Smooth muscle cell (in vitro differentiated cells): Measurements from ENCODE around the gene HSPA1A. TPM values are rescaled to one million over a fixed set of nuclear protein-coding genes. Genes with fewer than 3 reads are reported as not detected.

Source experiments
- DNase-seq: peaks from one replicate; lab custom pipeline; 2025; ENCODE audit not compliant: unreplicated experiment; lab: John Stamatoyannopoulos, UW
- H2AFZ ChIP-seq: fragments of 200-600 bp; sonication (generic); 2 replicates; pipeline ENCODE4 v1.6.0; 2016; ENCODE audit warnings: antibody characterized with exemption, low read depth, mild to moderate bottlenecking
- H3F3A ChIP-seq: fragments of 200-600 bp; sonication (generic); 2 replicates; pipeline ENCODE4 v1.6.0; 2017; ENCODE audit warnings: antibody characterized with exemption, low read depth
- H3K27ac ChIP-seq: fragments of 200-600 bp; sonication (generic); 2 replicates; pipeline ENCODE4 v1.5.1; 2016; ENCODE audit warnings: low read depth, mild to moderate bottlenecking
- H3K27me3 ChIP-seq: fragments of 200-600 bp; sonication (generic); 2 replicates; pipeline ENCODE4 v1.6.1; 2016; ENCODE audit warnings: low read depth, mild to moderate bottlenecking
- H3K36me3 ChIP-seq: fragments of 200-600 bp; sonication (generic); 2 replicates; pipeline ENCODE4 v1.5.1; 2016; ENCODE audit warnings: low read depth
- H3K4me1 ChIP-seq: fragments of 200-600 bp; sonication (generic); 2 replicates; pipeline ENCODE4 v1.5.1; 2016; ENCODE audit warnings: low read depth
- H3K4me2 ChIP-seq: fragments of 200-600 bp; sonication (generic); 2 replicates; pipeline ENCODE4 v1.6.0; 2016; ENCODE audit warnings: mild to moderate bottlenecking
- H3K4me3 ChIP-seq: fragments of 200-600 bp; sonication (generic); 2 replicates; pipeline ENCODE4 v1.5.1; 2016; ENCODE audit warnings: mild to moderate bottlenecking
- H3K79me2 ChIP-seq: fragments of 200-600 bp; sonication (generic); 2 replicates; pipeline ENCODE4 v1.6.0; 2016; ENCODE audit warnings: low read depth, mild to moderate bottlenecking
- H3K9ac ChIP-seq: fragments of 200-600 bp; sonication (generic); 2 replicates; pipeline ENCODE4 v1.6.0; 2016; ENCODE audit warnings: low read depth
- H3K9me3 ChIP-seq: fragments of 200-600 bp; sonication (generic); replicated peaks from 2 replicates; pipeline ENCODE4 v1.5.1; 2016; ENCODE audit warnings: low read depth
- H4K20me1 ChIP-seq: fragments of 200-600 bp; sonication (generic); 2 replicates; pipeline ENCODE4 v1.6.0; 2016; ENCODE audit warnings: low read depth
- CTCF ChIP-seq: fragments of 200-600 bp; sonication (generic); IDR thresholded peaks from 2 replicates; pipeline ENCODE4 v1.5.1; 2017; ENCODE audit warnings: borderline replicate concordance, mild to moderate bottlenecking, antibody characterized with exemption; ENCODE audit not compliant: insufficient read depth, poor library complexity, severe bottlenecking
- WGBS: methylation state at CpG from one replicate; pipeline ENCODE4 v1.1.7; 2016; ENCODE audit warnings: low lambda C conversion rate; 5-methylcytosine and 5-hydroxymethylcytosine counted together
- polyA plus RNA-seq: library from polyadenylated mRNA; unstranded; fragments of >200 nt; fragmentation: Nextera tagmentation; extraction: Ambion mirVana; gene quantifications from 2 replicates; pipeline ENCODE4 v1.2.1, GENCODE V29; 2016
- total RNA-seq: library from RNA; depleted of rRNA; stranded (reverse); fragments of >200 nt; gene quantifications from 2 replicates; pipeline ENCODE4 v1.2.3, GENCODE V29; 2014

Gene HSPA1A
- total and polyA plus RNA-seq, 2 experiments from 2014 or later: 52.6 to 61.2 TPM

- Histone ChIP-seq H4K20me1 (no peaks in the 10 kb centered on the region), H3K27me3 (no peaks in the 10 kb centered on the region), H2AFZ (peak overlapping the region; percentile 97), H3K79me2 (peaks cover 17% of the 10 kb centered on the region), H3K4me2 (peak overlapping the region; percentile 96), H3K4me3 (peak overlapping the region; percentile 98), H3K27ac (peak overlapping the region; percentile 90), H3K36me3 (no peaks in the 10 kb centered on the region), H3F3A (peaks cover 14% of the 10 kb centered on the region), H3K9ac (peak overlapping the region; percentile 89), H3K4me1 (no peaks in the 10 kb centered on the region), H3K9me3 (no peaks in the 10 kb centered on the region)
- 2% methylated on average over 39 of the region's 44 CpGs for WGBS
- DNase-seq: no peak
- no peak for TF ChIP-seq CTCF
These were observed 20.3 kb upstream of the HSPA1A start for GRCh38 chr6:31794866-31795615.

GRCh38 chr6:31795616-31796298 lies 19.6 kb upstream of the HSPA1A start, which contains the start of gene VARS1:
Gene VARS1 (minus strand): TSS chr6:31795752. CDS start chr6:31795217, 535 bp downstream.
- Histone ChIP-seq H3K9me3 (no peaks in the 10 kb centered on the region), H2AFZ (peak within 1 kb of the TSS; percentile 97), H3K4me3 (peak within 1 kb of the TSS; percentile 98), H3K4me2 (peak within 1 kb of the TSS; percentile 96), H3K36me3 (no peaks in the 10 kb centered on the region), H3K27ac (peak within 1 kb of the TSS; percentile 90), H4K20me1 (no peaks in the 10 kb centered on the region), H3K9ac (peak within 1 kb of the TSS; percentile 89), H3F3A (peaks cover 14% of the 10 kb centered on the region), H3K4me1 (no peaks in the 10 kb centered on the region), H3K27me3 (no peaks in the 10 kb centered on the region), H3K79me2 (peaks cover 16% of the 10 kb centered on the region)
- peak; percentile 60 for DNase-seq
- 2% methylated on average over 61 of the region's 75 CpGs for WGBS
- peak; percentile 56 for TF ChIP-seq CTCF

GRCh38 chr6:31796993-31797385 lies 18.4 kb upstream of the HSPA1A start:
- DNase-seq: no peak
- Histone ChIP-seq H3K27ac (peak overlapping the region; percentile 6), H3K36me3 (no peaks in the 10 kb centered on the region), H3K4me2 (no peak overlapping the region), H3K4me1 (no peaks in the 10 kb centered on the region), H3K4me3 (no peak overlapping the region), H3K9ac (no peak overlapping the region), H3K27me3 (no peaks in the 10 kb centered on the region), H2AFZ (no peak overlapping the region), H3F3A (peaks cover 14% of the 10 kb centered on the region), H3K79me2 (peaks cover 16% of the 10 kb centered on the region), H4K20me1 (no peaks in the 10 kb centered on the region), H3K9me3 (no peaks in the 10 kb centered on the region)
- no peak for TF ChIP-seq CTCF
- WGBS: 95% methylated on average over 2 of the region's 2 CpGs
